H9 (cell line): Measurements from ENCODE around the gene GPR89A. TPM values are rescaled to one million over a fixed set of nuclear protein-coding genes. Genes with fewer than 3 reads are reported as not detected.
"Not testable (repeated sequence)": the region's sequence is repeated elsewhere in the genome, so short reads cannot be mapped to it uniquely, and the experiment has no call there.

Source experiments
- DNase-seq: peaks from one replicate; pipeline ENCODE4 v3.0.0-alpha.2; 2017
- H2AFZ ChIP-seq: one replicate; pipeline ENCODE4 v1.6.1; 2013; ENCODE audit warnings: mild to moderate bottlenecking, low read length, control low read depth, moderate library complexity
- H2AK5ac ChIP-seq: 2 replicates; pipeline ENCODE4 v1.6.1; 2013; ENCODE audit warnings: low read length, control low read depth, mixed read lengths; ENCODE audit not compliant: insufficient read length
- H2BK120ac ChIP-seq: one replicate; pipeline ENCODE4 v1.6.1; 2013; ENCODE audit warnings: low read depth, mild to moderate bottlenecking, low read length, control low read depth, inconsistent platforms; ENCODE audit not compliant: poor library complexity, severe bottlenecking
- H2BK12ac ChIP-seq: 2 replicates; pipeline ENCODE4 v1.6.1; 2013; ENCODE audit warnings: low read length, control low read depth, mixed read lengths, low read depth; ENCODE audit not compliant: insufficient read length
- H2BK15ac ChIP-seq: 2 replicates; pipeline ENCODE4 v1.6.1; 2013; ENCODE audit warnings: low read depth, low read length, control low read depth
- H2BK20ac ChIP-seq: one replicate; pipeline ENCODE4 v1.6.1; 2013; ENCODE audit warnings: low read depth, mild to moderate bottlenecking, low read length, control low read depth, inconsistent platforms; ENCODE audit not compliant: poor library complexity, severe bottlenecking
- H2BK5ac ChIP-seq: 2 replicates; pipeline ENCODE4 v1.6.1; 2013; ENCODE audit warnings: low read length, control low read depth, mixed read lengths; ENCODE audit not compliant: insufficient read length
- H3K14ac ChIP-seq: 2 replicates; pipeline ENCODE4 v1.6.1; 2013; ENCODE audit warnings: low read length, control low read depth; ENCODE audit not compliant: insufficient read depth
- H3K18ac ChIP-seq: 2 replicates; pipeline ENCODE4 v1.6.1; 2013; ENCODE audit warnings: low read depth, mild to moderate bottlenecking, mixed read lengths, low read length, control low read depth; ENCODE audit not compliant: insufficient read length
- H3K23ac ChIP-seq: 2 replicates; pipeline ENCODE4 v1.6.1; 2013; ENCODE audit warnings: low read length, control low read depth, mixed read lengths, low read depth; ENCODE audit not compliant: insufficient read length
- H3K23me2 ChIP-seq: 2 replicates; pipeline ENCODE4 v1.6.1; 2013; ENCODE audit warnings: low read depth, mild to moderate bottlenecking, mixed read lengths, low read length, control low read depth; ENCODE audit not compliant: insufficient read length, poor library complexity, severe bottlenecking
- H3K27ac ChIP-seq: 2 replicates; pipeline ENCODE4 v1.5.1; 2013; ENCODE audit warnings: low read length, control low read depth, mixed read lengths, low read depth; ENCODE audit not compliant: insufficient read length
- H3K27me3 ChIP-seq: 2 replicates; pipeline ENCODE4 v1.6.1; 2013; ENCODE audit warnings: low read length, control low read depth, inconsistent platforms; ENCODE audit not compliant: insufficient read depth
- H3K4ac ChIP-seq: 2 replicates; pipeline ENCODE4 v1.6.1; 2013; ENCODE audit warnings: low read depth, mild to moderate bottlenecking, control low read depth, inconsistent platforms, low read length, moderate library complexity
- H3K4me1 ChIP-seq: 2 replicates; pipeline ENCODE4 v1.6.1; 2013; ENCODE audit warnings: low read length, control low read depth, inconsistent platforms; ENCODE audit not compliant: insufficient read depth
- H3K4me2 ChIP-seq: 2 replicates; pipeline ENCODE4 v1.6.1; 2013; ENCODE audit warnings: low read length, control low read depth, mixed read lengths; ENCODE audit not compliant: insufficient read length, insufficient read depth
- H3K56ac ChIP-seq: 2 replicates; pipeline ENCODE4 v1.6.1; 2013; ENCODE audit warnings: low read depth, mild to moderate bottlenecking, mixed read lengths, low read length, control low read depth; ENCODE audit not compliant: insufficient read length
- H3K79me1 ChIP-seq: 2 replicates; pipeline ENCODE4 v1.6.1; 2013; ENCODE audit warnings: low read depth, mild to moderate bottlenecking, moderate library complexity, low read length, control low read depth, inconsistent platforms; ENCODE audit not compliant: insufficient read depth, poor library complexity, severe bottlenecking
- H3K79me2 ChIP-seq: 2 replicates; pipeline ENCODE4 v1.6.1; 2013; ENCODE audit warnings: low read length, control low read depth, inconsistent platforms; ENCODE audit not compliant: insufficient read depth
- H3K9ac ChIP-seq: 2 replicates; pipeline ENCODE4 v1.6.1; 2013; ENCODE audit warnings: low read length, control low read depth, mixed read lengths; ENCODE audit not compliant: insufficient read length; ENCODE audit errors: extremely low read depth
- H3K9me3 ChIP-seq: one replicate; pipeline ENCODE4 v1.6.1; 2013; ENCODE audit warnings: low read depth, low read length, inconsistent platforms; ENCODE audit not compliant: control insufficient read depth
- H3T11ph ChIP-seq: one replicate; pipeline ENCODE4 v1.6.1; 2013; ENCODE audit warnings: mild to moderate bottlenecking, low read length, control low read depth, inconsistent platforms
- H4K20me1 ChIP-seq: one replicate; pipeline ENCODE4 v1.6.1; 2013; ENCODE audit not compliant: control insufficient read depth, insufficient read length, insufficient read depth
- H4K5ac ChIP-seq: 2 replicates; pipeline ENCODE4 v1.6.1; 2013; ENCODE audit warnings: low read depth, mild to moderate bottlenecking, mixed read lengths, low read length, control low read depth; ENCODE audit not compliant: insufficient read length
- H4K8ac ChIP-seq: replicated peaks from 2 replicates; pipeline ENCODE4 v1.6.1; 2013; ENCODE audit warnings: low read length, control low read depth, mixed read lengths, low read depth; ENCODE audit not compliant: insufficient read length
- H4K91ac ChIP-seq: 2 replicates; pipeline ENCODE4 v1.6.1; 2013; ENCODE audit warnings: low read depth, mild to moderate bottlenecking, moderate library complexity, mixed read lengths, low read length, control low read depth; ENCODE audit not compliant: insufficient read length
- H3K27ac Mint-ChIP-seq, 3 experiments: 2 replicates in 2 of 3; 3 replicates in 1 of 3; pipeline ENCODE4 v1.8.0; 2020 to 2021; ENCODE audit warnings: mixed read lengths in 3 of 3, mild to moderate bottlenecking in 1 of 3, moderate library complexity in 1 of 3
- H3K27me3 Mint-ChIP-seq: 2 replicates; pipeline ENCODE4 v1.8.0; 2021; ENCODE audit warnings: low read depth, mild to moderate bottlenecking, moderate library complexity, mixed read lengths
- H3K36me3 Mint-ChIP-seq, 3 experiments: 2 replicates in 2 of 3; 3 replicates in 1 of 3; pipeline ENCODE4 v1.8.0; 2020 to 2021; ENCODE audit warnings: low read depth in 3 of 3, mixed read lengths in 3 of 3; ENCODE audit not compliant: insufficient read depth in 1 of 3
- H3K4me1 Mint-ChIP-seq, 2 experiments: 2 replicates each; pipeline ENCODE4 v1.8.0; 2020; ENCODE audit warnings: mixed read lengths in 2 of 2
- H3K4me3 Mint-ChIP-seq, 2 experiments: 2 replicates in 1 of 2; 3 replicates in 1 of 2; pipeline ENCODE4 v1.8.0; 2020 to 2021; ENCODE audit warnings: mild to moderate bottlenecking in 2 of 2, mixed read lengths in 2 of 2, moderate library complexity in 1 of 2
- H3K9me3 Mint-ChIP-seq, 2 experiments: 2 replicates in 1 of 2; 3 replicates in 1 of 2; pipeline ENCODE4 v1.8.0; 2020; ENCODE audit warnings: mild to moderate bottlenecking in 2 of 2, mixed read lengths in 2 of 2, moderate library complexity in 1 of 2
- WGBS: extraction: QIAGEN DNeasy Blood & Tissue Kit; methylation state at CpG from one replicate; pipeline ENCODE4 v1.1.7; 2013; ENCODE audit warnings: missing lambda C conversion rate, low lambda C conversion rate, mixed read lengths; ENCODE audit not compliant: insufficient read length; ENCODE audit errors: extremely low coverage; 5-methylcytosine and 5-hydroxymethylcytosine counted together
- long read RNA-seq: library from polyadenylated mRNA; unstranded; transcript quantifications from one replicate; pipeline ENCODE4 v2.0.0, GENCODE V29; 2020
- total RNA-seq: library from RNA; stranded (reverse); gene quantifications from 2 replicates; pipeline ENCODE4 v1.2.1, GENCODE V29; 2021

The GPR89A gene
- 25.1 and 30.1 TPM in 2 replicates for total RNA-seq
- long read RNA-seq, transcript GPR89A-201 (14 exons, 2,120 nt) = major isoform, 93 of 116 reads
- long read RNA-seq, partial matches to known transcripts = 9 of 116 reads
- long read RNA-seq, other reads (novel, unspliced or antisense) = 13 of 116 reads

GRCh38 chr1:145607833-145608733 lies at the start of gene GPR89A:
Gene GPR89A (plus strand): TSS chr1:145607988. CDS start chr1:145608134, 146 bp downstream.
- H3K4ac ChIP-seq, H4K91ac ChIP-seq, H3K23ac ChIP-seq, H2BK120ac ChIP-seq, H4K5ac ChIP-seq, H4K8ac ChIP-seq, H3T11ph ChIP-seq, H2BK12ac ChIP-seq, H4K20me1 ChIP-seq, H3K4me1 ChIP-seq, H2AK5ac ChIP-seq, H3K79me2 ChIP-seq, H2BK15ac ChIP-seq, H3K36me3 Mint-ChIP-seq, H3K9me3 ChIP-seq, H3K23me2 ChIP-seq, H3K27me3 Mint-ChIP-seq, H2BK5ac ChIP-seq, H3K27me3 ChIP-seq, H3K79me1 ChIP-seq, H2AFZ ChIP-seq, H3K9me3 Mint-ChIP-seq, H3K56ac ChIP-seq, H2BK20ac ChIP-seq, H3K27ac ChIP-seq: not testable (repeated sequence)
- Histone ChIP-seq H3K9ac (peak within 1 kb of the TSS; percentile 78), H3K18ac (peak within 1 kb of the TSS; percentile 95), H3K4me2 (peak within 1 kb of the TSS; percentile 43), H3K14ac (peak within 1 kb of the TSS; percentile 97)
- DNase-seq = peak; percentile 95
- peak within 1 kb of the TSS; percentile 86 to 88 for H3K4me3 Mint-ChIP-seq
- H3K4me1 Mint-ChIP-seq = peaks cover 12 to 15% of the 10 kb centered on the region in 2 experiments
- peak within 1 kb of the TSS; percentile 68 to 96 (median 90); a peak in 5 of 7 replicates for H3K27ac Mint-ChIP-seq
- no CpG with 5 or more reads among the region's 71 CpGs for WGBS

DNA sequence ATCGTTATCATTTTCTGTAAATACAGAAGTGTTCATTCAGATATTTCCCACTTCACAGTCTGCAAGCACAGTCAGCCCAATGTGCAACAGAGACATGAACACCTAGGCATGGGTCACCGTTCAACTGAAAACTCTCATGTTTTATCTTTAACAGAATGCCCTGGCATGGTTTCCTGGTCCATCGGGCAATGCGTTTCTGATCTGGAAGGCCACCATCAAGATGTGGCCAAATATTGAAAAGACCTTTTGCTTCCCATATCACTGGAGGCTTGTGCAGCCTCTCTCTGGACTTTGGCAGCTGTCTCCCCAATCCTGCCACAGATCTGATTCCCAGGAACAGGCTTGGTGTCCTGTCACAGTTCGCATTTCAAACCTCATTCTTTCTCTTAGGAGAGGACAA lies 21.0 kb upstream of the GPR89A start:
- no CpG with 5 or more reads among the region's 5 CpGs for WGBS
- H3K18ac ChIP-seq, H4K5ac ChIP-seq, H3K56ac ChIP-seq, H3K9ac ChIP-seq, H3K9me3 ChIP-seq, H2AFZ ChIP-seq, H3K27ac Mint-ChIP-seq, H4K91ac ChIP-seq, H2AK5ac ChIP-seq, H3K4ac ChIP-seq, H2BK5ac ChIP-seq, H3K36me3 Mint-ChIP-seq, H2BK120ac ChIP-seq, H3K79me2 ChIP-seq, H3K4me3 Mint-ChIP-seq, H3K4me1 ChIP-seq, H2BK12ac ChIP-seq, H3K23me2 ChIP-seq, H3K23ac ChIP-seq, H3K27me3 Mint-ChIP-seq, H3K27me3 ChIP-seq, H2BK20ac ChIP-seq, DNase-seq, H3K14ac ChIP-seq, H3K4me1 Mint-ChIP-seq, H2BK15ac ChIP-seq, H3K9me3 Mint-ChIP-seq, H4K8ac ChIP-seq, H3T11ph ChIP-seq, H4K20me1 ChIP-seq, H3K4me2 ChIP-seq, H3K27ac ChIP-seq, H3K79me1 ChIP-seq: not testable (repeated sequence)
